T47D (cell line): ENCODE data around the gene HOXA2.

ENCODE experiments used
- DNase-seq, 2 experiments: peaks; one replicate each; pipeline versions ENCODE4 v3.0.0 to v3.0.0-alpha.2; 2011 to 2012; ENCODE audit warnings: low read depth in 1 of 2, low spot score in 1 of 2
- JUND ChIP-seq: IDR thresholded peaks from 2 replicates; pipeline ENCODE4 v1.6.1; 2012; ENCODE audit warnings: low read depth
- in situ Hi-C: cut with HindIII; loops from 2 replicates; pipeline ENCODE4 v1.10.0; 2016; ENCODE audit warnings: low sequenced_read_pairs, low pct_unique_long_range_greater_than_20kb

HOXA2 gene

GRCh38 chr7:27116962-27117886, 14.7 kb upstream of the HOXA2 start:
- DNase-seq: no peak
- in situ Hi-C loops: no loop called here
- TF ChIP-seq JUND: no peak

- no peak for DNase-seq
- no peak for TF ChIP-seq JUND
- in situ Hi-C loops: no loop called here
Observed at GRCh38 chr7:27116031-27116961, 13.8 kb upstream of the HOXA2 start.

- in situ Hi-C loops: no loop called here
- no peak for TF ChIP-seq JUND
- no peak for DNase-seq
Observed at GRCh38 chr7:27115221-27116026, 12.9 kb upstream of the HOXA2 start.

- no peak for TF ChIP-seq JUND
- DNase-seq: no peak
- in situ Hi-C loops: no loop called here
Observed at GRCh38 chr7:27114881-27115220, 12.4 kb upstream of the HOXA2 start.

- DNase-seq: no peak
- no peak for TF ChIP-seq JUND
- in situ Hi-C loops: no loop called here
Observed at GRCh38 chr7:27113991-27114769, 11.7 kb upstream of the HOXA2 start.

GRCh38 chr7:27112955-27113949, 10.8 kb upstream of the HOXA2 start:
- DNase-seq: no peak
- in situ Hi-C loops: no loop called here
- no peak for TF ChIP-seq JUND

- DNase-seq: no peak
- in situ Hi-C loops: no loop called here
- TF ChIP-seq JUND: no peak
Observed at GRCh38 chr7:27112361-27112760, 9.9 kb upstream of the HOXA2 start.

GRCh38 chr7:27111751-27112277, 9.3 kb upstream of the HOXA2 start:
- no peak for TF ChIP-seq JUND
- DNase-seq: no peak
- in situ Hi-C loops: no loop called here

GRCh38 chr7:27111042-27111750, 8.7 kb upstream of the HOXA2 start:
- no peak for TF ChIP-seq JUND
- in situ Hi-C loops: no loop called here
- no peak for DNase-seq
